ENCODE measurements around the gene PSMD6.

DNA sequence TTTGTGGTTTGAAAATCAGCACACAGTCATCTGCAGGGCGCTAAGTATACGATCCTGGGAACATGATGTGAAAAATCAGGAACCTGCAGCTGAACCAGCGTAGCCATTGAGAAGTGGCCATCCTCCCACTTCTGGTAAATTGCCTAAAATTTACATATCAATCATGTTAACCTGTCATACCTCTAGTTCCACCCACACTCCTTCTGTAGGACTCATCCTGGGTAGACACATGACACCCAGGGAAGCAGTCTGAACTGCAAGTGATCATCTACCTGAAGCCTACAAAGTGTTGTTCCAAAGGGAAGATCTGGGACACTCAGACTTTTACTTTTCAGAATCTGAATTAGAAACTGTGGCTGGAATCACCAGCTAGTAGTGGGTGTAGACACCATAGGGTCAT, 5.5 kb upstream of the PSMD6 start:
- TF ChIP-seq, protein P1, sequence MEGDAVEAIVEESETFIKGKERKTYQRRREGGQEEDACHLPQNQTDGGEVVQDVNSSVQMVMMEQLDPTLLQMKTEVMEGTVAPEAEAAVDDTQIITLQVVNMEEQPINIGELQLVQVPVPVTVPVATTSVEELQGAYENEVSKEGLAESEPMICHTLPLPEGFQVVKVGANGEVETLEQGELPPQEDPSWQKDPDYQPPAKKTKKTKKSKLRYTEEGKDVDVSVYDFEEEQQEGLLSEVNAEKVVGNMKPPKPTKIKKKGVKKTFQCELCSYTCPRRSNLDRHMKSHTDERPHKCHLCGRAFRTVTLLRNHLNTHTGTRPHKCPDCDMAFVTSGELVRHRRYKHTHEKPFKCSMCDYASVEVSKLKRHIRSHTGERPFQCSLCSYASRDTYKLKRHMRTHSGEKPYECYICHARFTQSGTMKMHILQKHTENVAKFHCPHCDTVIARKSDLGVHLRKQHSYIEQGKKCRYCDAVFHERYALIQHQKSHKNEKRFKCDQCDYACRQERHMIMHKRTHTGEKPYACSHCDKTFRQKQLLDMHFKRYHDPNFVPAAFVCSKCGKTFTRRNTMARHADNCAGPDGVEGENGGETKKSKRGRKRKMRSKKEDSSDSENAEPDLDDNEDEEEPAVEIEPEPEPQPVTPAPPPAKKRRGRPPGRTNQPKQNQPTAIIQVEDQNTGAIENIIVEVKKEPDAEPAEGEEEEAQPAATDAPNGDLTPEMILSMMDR (IDR thresholded peaks at IDR 0.05) = no peak
- TF ChIP-seq POLR2A (IDR thresholded peaks at IDR 0.05) = no peak
